H9 (cell line): ENCODE data around the gene ZBTB22. TPM values are rescaled to one million over a fixed set of nuclear protein-coding genes. Genes with fewer than 3 reads are reported as not detected.

Source experiments
- DNase-seq: peaks from one replicate; pipeline ENCODE4 v3.0.0-alpha.2; 2017
- H2AFZ ChIP-seq: one replicate; pipeline ENCODE4 v1.6.1; 2013; ENCODE audit warnings: mild to moderate bottlenecking, low read length, control low read depth, moderate library complexity
- H2AK5ac ChIP-seq: 2 replicates; pipeline ENCODE4 v1.6.1; 2013; ENCODE audit warnings: low read length, control low read depth, mixed read lengths; ENCODE audit not compliant: insufficient read length
- H2BK120ac ChIP-seq: one replicate; pipeline ENCODE4 v1.6.1; 2013; ENCODE audit warnings: low read depth, mild to moderate bottlenecking, low read length, control low read depth, inconsistent platforms; ENCODE audit not compliant: poor library complexity, severe bottlenecking
- H2BK12ac ChIP-seq: 2 replicates; pipeline ENCODE4 v1.6.1; 2013; ENCODE audit warnings: low read length, control low read depth, mixed read lengths, low read depth; ENCODE audit not compliant: insufficient read length
- H2BK15ac ChIP-seq: 2 replicates; pipeline ENCODE4 v1.6.1; 2013; ENCODE audit warnings: low read depth, low read length, control low read depth
- H2BK20ac ChIP-seq: one replicate; pipeline ENCODE4 v1.6.1; 2013; ENCODE audit warnings: low read depth, mild to moderate bottlenecking, low read length, control low read depth, inconsistent platforms; ENCODE audit not compliant: poor library complexity, severe bottlenecking
- H2BK5ac ChIP-seq: 2 replicates; pipeline ENCODE4 v1.6.1; 2013; ENCODE audit warnings: low read length, control low read depth, mixed read lengths; ENCODE audit not compliant: insufficient read length
- H3K14ac ChIP-seq: 2 replicates; pipeline ENCODE4 v1.6.1; 2013; ENCODE audit warnings: low read length, control low read depth; ENCODE audit not compliant: insufficient read depth
- H3K18ac ChIP-seq: 2 replicates; pipeline ENCODE4 v1.6.1; 2013; ENCODE audit warnings: low read depth, mild to moderate bottlenecking, mixed read lengths, low read length, control low read depth; ENCODE audit not compliant: insufficient read length
- H3K23ac ChIP-seq: 2 replicates; pipeline ENCODE4 v1.6.1; 2013; ENCODE audit warnings: low read length, control low read depth, mixed read lengths, low read depth; ENCODE audit not compliant: insufficient read length
- H3K23me2 ChIP-seq: 2 replicates; pipeline ENCODE4 v1.6.1; 2013; ENCODE audit warnings: low read depth, mild to moderate bottlenecking, mixed read lengths, low read length, control low read depth; ENCODE audit not compliant: insufficient read length, poor library complexity, severe bottlenecking
- H3K27ac ChIP-seq: 2 replicates; pipeline ENCODE4 v1.5.1; 2013; ENCODE audit warnings: low read length, control low read depth, mixed read lengths, low read depth; ENCODE audit not compliant: insufficient read length
- H3K27me3 ChIP-seq: 2 replicates; pipeline ENCODE4 v1.6.1; 2013; ENCODE audit warnings: low read length, control low read depth, inconsistent platforms; ENCODE audit not compliant: insufficient read depth
- H3K4ac ChIP-seq: 2 replicates; pipeline ENCODE4 v1.6.1; 2013; ENCODE audit warnings: low read depth, mild to moderate bottlenecking, control low read depth, inconsistent platforms, low read length, moderate library complexity
- H3K4me1 ChIP-seq: 2 replicates; pipeline ENCODE4 v1.6.1; 2013; ENCODE audit warnings: low read length, control low read depth, inconsistent platforms; ENCODE audit not compliant: insufficient read depth
- H3K4me2 ChIP-seq: 2 replicates; pipeline ENCODE4 v1.6.1; 2013; ENCODE audit warnings: low read length, control low read depth, mixed read lengths; ENCODE audit not compliant: insufficient read length, insufficient read depth
- H3K56ac ChIP-seq: 2 replicates; pipeline ENCODE4 v1.6.1; 2013; ENCODE audit warnings: low read depth, mild to moderate bottlenecking, mixed read lengths, low read length, control low read depth; ENCODE audit not compliant: insufficient read length
- H3K79me1 ChIP-seq: 2 replicates; pipeline ENCODE4 v1.6.1; 2013; ENCODE audit warnings: low read depth, mild to moderate bottlenecking, moderate library complexity, low read length, control low read depth, inconsistent platforms; ENCODE audit not compliant: insufficient read depth, poor library complexity, severe bottlenecking
- H3K79me2 ChIP-seq: 2 replicates; pipeline ENCODE4 v1.6.1; 2013; ENCODE audit warnings: low read length, control low read depth, inconsistent platforms; ENCODE audit not compliant: insufficient read depth
- H3K9ac ChIP-seq: 2 replicates; pipeline ENCODE4 v1.6.1; 2013; ENCODE audit warnings: low read length, control low read depth, mixed read lengths; ENCODE audit not compliant: insufficient read length; ENCODE audit errors: extremely low read depth
- H3K9me3 ChIP-seq: one replicate; pipeline ENCODE4 v1.6.1; 2013; ENCODE audit warnings: low read depth, low read length, inconsistent platforms; ENCODE audit not compliant: control insufficient read depth
- H3T11ph ChIP-seq: one replicate; pipeline ENCODE4 v1.6.1; 2013; ENCODE audit warnings: mild to moderate bottlenecking, low read length, control low read depth, inconsistent platforms
- H4K20me1 ChIP-seq: one replicate; pipeline ENCODE4 v1.6.1; 2013; ENCODE audit not compliant: control insufficient read depth, insufficient read length, insufficient read depth
- H4K5ac ChIP-seq: 2 replicates; pipeline ENCODE4 v1.6.1; 2013; ENCODE audit warnings: low read depth, mild to moderate bottlenecking, mixed read lengths, low read length, control low read depth; ENCODE audit not compliant: insufficient read length
- H4K8ac ChIP-seq: replicated peaks from 2 replicates; pipeline ENCODE4 v1.6.1; 2013; ENCODE audit warnings: low read length, control low read depth, mixed read lengths, low read depth; ENCODE audit not compliant: insufficient read length
- H4K91ac ChIP-seq: 2 replicates; pipeline ENCODE4 v1.6.1; 2013; ENCODE audit warnings: low read depth, mild to moderate bottlenecking, moderate library complexity, mixed read lengths, low read length, control low read depth; ENCODE audit not compliant: insufficient read length
- H3K27ac Mint-ChIP-seq, 3 experiments: 2 replicates in 2 of 3; 3 replicates in 1 of 3; pipeline ENCODE4 v1.8.0; 2020 to 2021; ENCODE audit warnings: mixed read lengths in 3 of 3, mild to moderate bottlenecking in 1 of 3, moderate library complexity in 1 of 3
- H3K27me3 Mint-ChIP-seq: 2 replicates; pipeline ENCODE4 v1.8.0; 2021; ENCODE audit warnings: low read depth, mild to moderate bottlenecking, moderate library complexity, mixed read lengths
- H3K36me3 Mint-ChIP-seq, 3 experiments: 2 replicates in 2 of 3; 3 replicates in 1 of 3; pipeline ENCODE4 v1.8.0; 2020 to 2021; ENCODE audit warnings: low read depth in 3 of 3, mixed read lengths in 3 of 3; ENCODE audit not compliant: insufficient read depth in 1 of 3
- H3K4me1 Mint-ChIP-seq, 2 experiments: 2 replicates each; pipeline ENCODE4 v1.8.0; 2020; ENCODE audit warnings: mixed read lengths in 2 of 2
- H3K4me3 Mint-ChIP-seq, 2 experiments: 2 replicates in 1 of 2; 3 replicates in 1 of 2; pipeline ENCODE4 v1.8.0; 2020 to 2021; ENCODE audit warnings: mild to moderate bottlenecking in 2 of 2, mixed read lengths in 2 of 2, moderate library complexity in 1 of 2
- H3K9me3 Mint-ChIP-seq, 2 experiments: 2 replicates in 1 of 2; 3 replicates in 1 of 2; pipeline ENCODE4 v1.8.0; 2020; ENCODE audit warnings: mild to moderate bottlenecking in 2 of 2, mixed read lengths in 2 of 2, moderate library complexity in 1 of 2
- CTCF ChIP-seq: fragments of 200-600 bp; sonication (generic); conservative IDR thresholded peaks from 3 replicates; pipeline ENCODE4 v1.8.0; 2021; ENCODE audit warnings: antibody characterized with exemption, mild to moderate bottlenecking
- WGBS: extraction: QIAGEN DNeasy Blood & Tissue Kit; methylation state at CpG from one replicate; pipeline ENCODE4 v1.1.7; 2013; ENCODE audit warnings: missing lambda C conversion rate, low lambda C conversion rate, mixed read lengths; ENCODE audit not compliant: insufficient read length; ENCODE audit errors: extremely low coverage; 5-methylcytosine and 5-hydroxymethylcytosine counted together
- total RNA-seq: library from RNA; stranded (reverse); gene quantifications from 2 replicates; pipeline ENCODE4 v1.2.1, GENCODE V29; 2021

Gene ZBTB22
- total RNA-seq, 1 experiment from 2014 or later, result 8.1 TPM

- H2BK120ac ChIP-seq, result no peak within 1 kb of the TSS
- no peaks in the 10 kb centered on the region for H3K27me3 Mint-ChIP-seq
- H3K56ac ChIP-seq, result peak within 1 kb of the TSS; percentile 7
- H2AFZ ChIP-seq, result no peak within 1 kb of the TSS
- no peak within 1 kb of the TSS for H2BK5ac ChIP-seq
- no peaks in the 10 kb centered on the region for H3K27me3 ChIP-seq
- H2AK5ac ChIP-seq, result no peak within 1 kb of the TSS
- H2BK15ac ChIP-seq, result no peak within 1 kb of the TSS
- peak within 1 kb of the TSS; percentile 98 to 100 for H3K4me3 Mint-ChIP-seq
- no peak within 1 kb of the TSS for H3K4ac ChIP-seq
- H3K14ac ChIP-seq, result peak within 1 kb of the TSS; percentile 80
- no peak within 1 kb of the TSS for H4K91ac ChIP-seq
- TF ChIP-seq CTCF, result no peak
- H4K20me1 ChIP-seq, result no peaks in the 10 kb centered on the region
- H3K4me2 ChIP-seq, result peak within 1 kb of the TSS; percentile 90
- no peak within 1 kb of the TSS for H2BK20ac ChIP-seq
- no peak within 1 kb of the TSS for H3K23ac ChIP-seq
- H3K23me2 ChIP-seq, result peaks cover 22% of the 10 kb centered on the region
- H3K79me2 ChIP-seq, result peaks cover 3% of the 10 kb centered on the region; the same call in 1 of the 2 replicates
- H4K5ac ChIP-seq, result no peak within 1 kb of the TSS
- H3K36me3 Mint-ChIP-seq, result peaks cover 10 to 28% (median 23%) of the 10 kb centered on the region in 3 experiments
- no peaks in the 10 kb centered on the region for H3K9me3 Mint-ChIP-seq
- H3K79me1 ChIP-seq, result no peaks in the 10 kb centered on the region
- H3K18ac ChIP-seq, result peak within 1 kb of the TSS; percentile 71
- peak within 1 kb of the TSS; percentile 98 to 99 (median 98) for H3K27ac Mint-ChIP-seq
- peak within 1 kb of the TSS; percentile 85 for H3K9ac ChIP-seq
- no CpG with 5 or more reads among the region's 34 CpGs for WGBS
- peaks cover 12 to 20% of the 10 kb centered on the region in 2 experiments for H3K4me1 Mint-ChIP-seq
- no peak within 1 kb of the TSS for H4K8ac ChIP-seq
- H3T11ph ChIP-seq, result no peak within 1 kb of the TSS
- no peak within 1 kb of the TSS for H2BK12ac ChIP-seq
- peak within 1 kb of the TSS; percentile 91 for H3K27ac ChIP-seq
- no peaks in the 10 kb centered on the region for H3K9me3 ChIP-seq
- no peak for DNase-seq
- H3K4me1 ChIP-seq, result no peaks in the 10 kb centered on the region
Measured at GRCh38 chr6:33298773-33299236, 18.7 kb downstream of the ZBTB22 start, which contains the start of gene RGL2. TSS of gene RGL2 (minus strand) at chr6:33298942. CDS start at chr6:33298610, 332 bp downstream.
